HFF-Myc (cell line): ENCODE measurements around the gene ARHGAP31.
A peak's percentile ranks its signal among the peaks of the same experiment; 100 is the strongest.

ENCODE experiments used
- DNase-seq: peaks from one replicate; pipeline ENCODE4 v3.0.0-alpha.2; 2011; ENCODE audit warnings: low read depth; ENCODE audit errors: extremely low read depth
- H3K4me3 ChIP-seq: replicated peaks from 2 replicates; pipeline ENCODE4 v1.5.1; 2011; ENCODE audit warnings: low read depth, mild to moderate bottlenecking, control low read depth, low read length
- TF ChIP-seq, protein P1 (sequence below): IDR thresholded peaks from 2 replicates; pipeline ENCODE4 v1.5.1; 2012; ENCODE audit warnings: mild to moderate bottlenecking, low read depth, low read length, control low read depth; ENCODE audit errors: missing control alignments

The ARHGAP31 gene

DNA sequence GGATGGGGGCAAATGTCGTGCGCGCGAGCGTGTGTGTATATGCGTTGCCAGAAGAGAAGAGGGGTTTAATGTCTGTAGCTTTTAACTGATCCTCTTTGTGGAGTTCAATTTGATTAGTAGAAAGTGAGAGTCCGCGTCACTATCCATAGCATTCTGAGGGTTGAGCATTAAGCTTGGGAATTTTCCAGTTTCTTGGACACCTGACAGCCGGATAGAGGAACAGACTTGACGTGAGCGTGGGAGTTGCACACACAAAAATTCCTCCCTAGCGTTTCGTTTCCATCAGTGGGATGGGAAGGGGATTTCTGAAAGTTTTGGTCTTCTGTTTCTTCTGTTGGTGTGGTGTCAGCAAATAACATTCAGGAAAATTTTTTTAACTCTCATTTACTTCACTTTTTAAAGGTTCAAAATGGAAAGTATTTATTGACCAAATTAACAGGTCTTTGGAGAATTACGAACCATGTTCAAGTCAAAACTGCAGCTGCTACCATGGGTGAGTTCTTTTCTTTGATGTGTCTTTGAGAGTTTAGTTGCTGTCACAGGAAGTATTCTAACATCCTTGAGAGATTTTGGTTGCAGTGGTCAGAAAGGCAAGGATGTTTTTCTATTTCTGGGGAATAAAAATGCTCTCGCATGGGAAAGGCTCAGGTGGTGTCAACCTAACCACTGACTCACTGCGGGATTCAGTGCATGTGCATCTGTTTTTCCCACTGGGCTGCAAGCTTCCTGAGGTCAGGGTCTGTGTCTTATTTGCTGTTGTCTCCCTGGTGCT, 175.4 kb downstream of the ARHGAP31 start:
- TF ChIP-seq, protein P1, sequence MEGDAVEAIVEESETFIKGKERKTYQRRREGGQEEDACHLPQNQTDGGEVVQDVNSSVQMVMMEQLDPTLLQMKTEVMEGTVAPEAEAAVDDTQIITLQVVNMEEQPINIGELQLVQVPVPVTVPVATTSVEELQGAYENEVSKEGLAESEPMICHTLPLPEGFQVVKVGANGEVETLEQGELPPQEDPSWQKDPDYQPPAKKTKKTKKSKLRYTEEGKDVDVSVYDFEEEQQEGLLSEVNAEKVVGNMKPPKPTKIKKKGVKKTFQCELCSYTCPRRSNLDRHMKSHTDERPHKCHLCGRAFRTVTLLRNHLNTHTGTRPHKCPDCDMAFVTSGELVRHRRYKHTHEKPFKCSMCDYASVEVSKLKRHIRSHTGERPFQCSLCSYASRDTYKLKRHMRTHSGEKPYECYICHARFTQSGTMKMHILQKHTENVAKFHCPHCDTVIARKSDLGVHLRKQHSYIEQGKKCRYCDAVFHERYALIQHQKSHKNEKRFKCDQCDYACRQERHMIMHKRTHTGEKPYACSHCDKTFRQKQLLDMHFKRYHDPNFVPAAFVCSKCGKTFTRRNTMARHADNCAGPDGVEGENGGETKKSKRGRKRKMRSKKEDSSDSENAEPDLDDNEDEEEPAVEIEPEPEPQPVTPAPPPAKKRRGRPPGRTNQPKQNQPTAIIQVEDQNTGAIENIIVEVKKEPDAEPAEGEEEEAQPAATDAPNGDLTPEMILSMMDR: no peak
- DNase-seq: no peak
- H3K4me3 ChIP-seq: peak overlapping the region; percentile 76
